Keratinocyte (primary cell): ENCODE measurements around the gene HK2. TPM values are rescaled to one million over a fixed set of nuclear protein-coding genes. Genes with fewer than 3 reads are reported as not detected.

ENCODE experiments used
- DNase-seq: peaks from one replicate; pipeline ENCODE4 v3.0.0-alpha.2; 2011; ENCODE audit warnings: low read depth, missing footprints, low spot score
- FAIRE-seq: peaks from 2 replicates; lab custom pipeline; 2011; peaks lifted over from hg19 to GRCh38; lab: Jason Lieb, UNC
- H2AFZ ChIP-seq: 2 replicates; pipeline ENCODE4 v1.6.0; 2012; ENCODE audit warnings: low read length, control low read depth, inconsistent platforms; ENCODE audit not compliant: control insufficient read depth
- H3K27ac ChIP-seq: 2 replicates; pipeline ENCODE4 v1.5.1; 2011; ENCODE audit warnings: low read length; ENCODE audit not compliant: control insufficient read depth, insufficient read depth
- H3K27me3 ChIP-seq: 3 replicates; pipeline ENCODE4 v1.6.0; 2011; ENCODE audit warnings: low read length; ENCODE audit not compliant: control insufficient read depth, insufficient read depth; ENCODE audit errors: extremely low read depth
- H3K36me3 ChIP-seq, 2 experiments: 2 replicates in 1 of 2; 3 replicates in 1 of 2; pipeline ENCODE4 v1.5.1; 2011; ENCODE audit warnings: low read length in 2 of 2, mild to moderate bottlenecking in 1 of 2; ENCODE audit not compliant: control insufficient read depth in 2 of 2, insufficient read depth in 2 of 2; ENCODE audit errors: extremely low read depth in 1 of 2
- H3K4me1 ChIP-seq: 3 replicates; pipeline ENCODE4 v1.5.1; 2011; ENCODE audit warnings: low read length; ENCODE audit not compliant: control insufficient read depth, insufficient read depth; ENCODE audit errors: extremely low read depth
- H3K4me2 ChIP-seq: 3 replicates; pipeline ENCODE4 v1.6.0; 2011; ENCODE audit warnings: low read depth, low read length; ENCODE audit not compliant: control insufficient read depth, insufficient read depth; ENCODE audit errors: extremely low read depth
- H3K4me3 ChIP-seq, 3 experiments: fragments of 200-600 bp in 1 of 3; sonication (generic) in 1 of 3; 2 replicates in 2 of 3; 3 replicates in 1 of 3; pipeline ENCODE4 v1.5.1; 2011 to 2016; ENCODE audit warnings: low read length in 3 of 3, mild to moderate bottlenecking in 3 of 3, control low read depth in 2 of 3, inconsistent platforms in 1 of 3, low read depth in 1 of 3, mixed read lengths in 1 of 3, mixed run types in 1 of 3, moderate library complexity in 1 of 3; ENCODE audit not compliant: control insufficient read depth in 2 of 3, insufficient read depth in 2 of 3; ENCODE audit errors: extremely low read depth in 1 of 3
- H3K79me2 ChIP-seq: 2 replicates; pipeline ENCODE4 v1.6.0; 2012; ENCODE audit warnings: low read length; ENCODE audit not compliant: control insufficient read depth, insufficient read depth
- H3K9ac ChIP-seq: 3 replicates; pipeline ENCODE4 v1.6.0; 2011; ENCODE audit warnings: low read length; ENCODE audit not compliant: control insufficient read depth, insufficient read depth; ENCODE audit errors: extremely low read depth
- H3K9me1 ChIP-seq: 3 replicates; pipeline ENCODE4 v1.6.0; 2011; ENCODE audit warnings: low read length; ENCODE audit not compliant: control insufficient read depth, insufficient read depth; ENCODE audit errors: extremely low read depth
- H3K9me3 ChIP-seq: 2 replicates; pipeline ENCODE4 v1.5.1; 2012; ENCODE audit warnings: low read depth, low read length; ENCODE audit not compliant: control insufficient read depth
- H4K20me1 ChIP-seq: 3 replicates; pipeline ENCODE4 v1.6.0; 2011; ENCODE audit warnings: low read length; ENCODE audit not compliant: control insufficient read depth, insufficient read depth; ENCODE audit errors: extremely low read depth
- EZH2 ChIP-seq: IDR thresholded peaks from one replicate; pipeline ENCODE4 v1.6.1; 2012; ENCODE audit warnings: inconsistent platforms, mild to moderate bottlenecking, low read length, moderate library complexity
- dilution Hi-C: fragments of 300-500 bp; cut with MboI; formaldehyde crosslinking; loops from one replicate; pipeline ENCODE4 v1.7.0; 2020; ENCODE audit warnings: low sequenced_read_pairs; ENCODE audit not compliant: extremely low pct_ligation_motif_present
- polyA plus RNA-seq, 5 experiments: library from polyadenylated mRNA; depleted of rRNA in 3 of 5; stranded (reverse) in 3 of 5; stranded (forward) in 1 of 5; unstranded in 1 of 5; fragments of >200 nt; gene quantifications; 1 replicate in 1 of 5; 2 replicates in 3 of 5; 3 replicates in 1 of 5; pipeline versions ENCODE4 v1.2.1 to v1.2.3, GENCODE V29; 2011 to 2012; ENCODE audit warnings: missing spikeins in 2 of 5, low read depth in 1 of 5, low replicate concordance in 1 of 5
- TF ChIP-seq, protein P1 (sequence below), 3 experiments: IDR thresholded peaks in 1 of 3; conservative IDR thresholded peaks in 1 of 3; optimal IDR thresholded peaks in 1 of 3; 2 replicates in 2 of 3; 3 replicates in 1 of 3; pipeline versions ENCODE3 to v1.5.1; 2011; ENCODE audit warnings: low read length in 3 of 3, mild to moderate bottlenecking in 3 of 3, moderate library complexity in 2 of 3, control low read depth in 1 of 3, inconsistent platforms in 1 of 3; ENCODE audit not compliant: insufficient read depth in 2 of 3; ENCODE audit errors: extremely low read depth in 1 of 3

The HK2 gene
- polyA plus RNA-seq, 1 donor (not counting 4 experiments of a cell fraction or from before 2014, with no cell fraction given), result 27.1 TPM

DNA sequence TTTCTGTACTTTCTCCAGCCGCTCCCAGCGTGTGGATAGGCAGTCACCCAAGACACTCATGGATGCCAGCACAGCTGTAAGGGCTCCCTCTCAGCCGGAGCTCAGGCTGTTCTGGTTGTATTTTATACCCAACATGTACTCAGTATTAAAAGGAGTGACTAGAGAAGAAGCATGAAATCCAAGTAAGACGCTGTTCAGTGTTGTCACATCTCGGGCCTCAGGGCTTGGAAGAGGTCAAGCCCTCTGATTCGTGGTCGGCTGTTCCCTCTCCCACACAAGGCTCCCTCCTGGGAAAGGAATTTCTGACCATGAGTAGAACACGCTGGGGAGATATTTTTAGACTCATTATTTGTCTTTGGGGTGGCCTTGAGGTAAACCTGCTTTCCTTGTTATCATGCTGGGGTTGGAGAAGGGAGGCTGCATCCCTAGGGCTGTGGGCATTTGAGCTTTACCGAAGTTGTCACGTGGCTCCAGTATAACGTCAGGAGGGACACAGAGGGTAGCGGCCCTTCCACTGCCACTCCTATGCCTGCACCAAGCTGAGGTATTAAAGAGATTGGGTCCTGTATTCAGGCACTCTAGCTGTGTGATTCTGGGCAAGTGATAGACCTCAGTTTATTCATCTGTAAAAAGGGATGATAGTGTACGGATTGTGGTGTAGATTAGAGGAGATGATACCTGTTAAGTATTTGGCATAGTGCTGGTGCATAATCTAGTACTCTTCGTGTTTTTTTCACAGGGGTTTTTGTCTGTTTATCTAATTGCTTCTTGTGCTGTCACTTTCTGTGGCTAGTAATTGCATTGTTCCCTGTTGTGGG, 34.1 kb downstream of the HK2 start:
- TF ChIP-seq, protein P1, sequence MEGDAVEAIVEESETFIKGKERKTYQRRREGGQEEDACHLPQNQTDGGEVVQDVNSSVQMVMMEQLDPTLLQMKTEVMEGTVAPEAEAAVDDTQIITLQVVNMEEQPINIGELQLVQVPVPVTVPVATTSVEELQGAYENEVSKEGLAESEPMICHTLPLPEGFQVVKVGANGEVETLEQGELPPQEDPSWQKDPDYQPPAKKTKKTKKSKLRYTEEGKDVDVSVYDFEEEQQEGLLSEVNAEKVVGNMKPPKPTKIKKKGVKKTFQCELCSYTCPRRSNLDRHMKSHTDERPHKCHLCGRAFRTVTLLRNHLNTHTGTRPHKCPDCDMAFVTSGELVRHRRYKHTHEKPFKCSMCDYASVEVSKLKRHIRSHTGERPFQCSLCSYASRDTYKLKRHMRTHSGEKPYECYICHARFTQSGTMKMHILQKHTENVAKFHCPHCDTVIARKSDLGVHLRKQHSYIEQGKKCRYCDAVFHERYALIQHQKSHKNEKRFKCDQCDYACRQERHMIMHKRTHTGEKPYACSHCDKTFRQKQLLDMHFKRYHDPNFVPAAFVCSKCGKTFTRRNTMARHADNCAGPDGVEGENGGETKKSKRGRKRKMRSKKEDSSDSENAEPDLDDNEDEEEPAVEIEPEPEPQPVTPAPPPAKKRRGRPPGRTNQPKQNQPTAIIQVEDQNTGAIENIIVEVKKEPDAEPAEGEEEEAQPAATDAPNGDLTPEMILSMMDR (optimal IDR thresholded peaks at IDR 0.05 in 1 of 3, IDR thresholded peaks at IDR 0.05 in 1 of 3, conservative IDR thresholded peaks at IDR 0.05 in 1 of 3; ENCODE audit: extremely low read depth in 1 of 3, insufficient read depth in 2 of 3, low read length in 3 of 3), result no peak
- TF ChIP-seq EZH2, result no peak
- H4K20me1 ChIP-seq, result peaks cover 6% of the 10 kb centered on the region
- no peaks in the 10 kb centered on the region for H3K27me3 ChIP-seq
- H3K27ac ChIP-seq, result no peak overlapping the region
- H3K79me2 ChIP-seq, result peaks cover 44% of the 10 kb centered on the region
- no peak overlapping the region for H3K9ac ChIP-seq
- H3K4me3 ChIP-seq, result no peak overlapping the region
- dilution Hi-C loops, result loop anchor here (25.0 kb wide), 1 partner anchor 131 kb away; no protein-coding TSS in a partner anchor
- H3K9me3 ChIP-seq, result no peaks in the 10 kb centered on the region
- peaks cover 7% of the 10 kb centered on the region for H3K4me1 ChIP-seq
- H3K4me2 ChIP-seq, result no peak overlapping the region
- FAIRE-seq (no peak), DNase-seq (no peak)
- no peak overlapping the region for H2AFZ ChIP-seq
- peaks cover 2% of the 10 kb centered on the region for H3K9me1 ChIP-seq
- peaks cover 6 to 38% of the 10 kb centered on the region in 2 experiments for H3K36me3 ChIP-seq

DNA sequence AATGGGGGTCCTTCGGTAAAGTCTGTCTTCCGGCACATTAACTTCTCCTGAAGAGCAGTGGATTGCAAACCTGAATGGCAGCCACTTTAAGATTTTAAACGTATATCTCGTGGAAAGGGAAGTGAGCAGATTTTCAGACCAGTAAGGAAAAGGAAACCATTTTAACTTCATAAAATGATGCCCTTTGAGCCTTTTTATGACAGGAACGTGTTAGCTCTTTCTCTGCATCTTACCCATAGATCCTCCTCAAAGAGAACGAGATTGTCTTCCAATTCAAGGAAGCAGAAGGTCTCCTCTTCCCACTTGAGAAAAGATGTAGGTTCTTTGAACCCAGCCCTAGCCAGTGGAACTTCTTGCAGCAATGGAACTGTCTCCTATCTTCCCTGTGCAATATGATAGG, 35.6 kb downstream of the HK2 start:
- Histone ChIP-seq H3K9ac (no peak overlapping the region), H2AFZ (no peak overlapping the region), H3K27me3 (no peaks in the 10 kb centered on the region), H3K9me1 (peaks cover 2% of the 10 kb centered on the region), H3K9me3 (no peaks in the 10 kb centered on the region), H3K4me2 (no peak overlapping the region), H3K4me3 (no peak overlapping the region), H3K79me2 (peaks cover 34% of the 10 kb centered on the region), H4K20me1 (peaks cover 6% of the 10 kb centered on the region), H3K4me1 (peaks cover 7% of the 10 kb centered on the region), H3K36me3 (peaks cover 9 to 35% of the 10 kb centered on the region in 2 experiments), H3K27ac (no peak overlapping the region)
- no peak for DNase-seq
- TF ChIP-seq EZH2, result no peak
- TF ChIP-seq, protein P1 (optimal IDR thresholded peaks at IDR 0.05 in 1 of 3, IDR thresholded peaks at IDR 0.05 in 1 of 3, conservative IDR thresholded peaks at IDR 0.05 in 1 of 3; ENCODE audit: extremely low read depth in 1 of 3, insufficient read depth in 2 of 3, low read length in 3 of 3), result no peak
- dilution Hi-C loops, result loop anchor here (25.0 kb wide), 1 partner anchor 132 kb away; no protein-coding TSS in a partner anchor
- no peak for FAIRE-seq
